Measurements from ENCODE around the gene LUC7L2. TPM values are rescaled to one million over a fixed set of nuclear protein-coding genes. Genes with fewer than 3 reads are reported as not detected.

Gene LUC7L2
- total and polyA plus RNA-seq, 2 experiments from 2014 or later, result 87.8 to 105 TPM

DNA sequence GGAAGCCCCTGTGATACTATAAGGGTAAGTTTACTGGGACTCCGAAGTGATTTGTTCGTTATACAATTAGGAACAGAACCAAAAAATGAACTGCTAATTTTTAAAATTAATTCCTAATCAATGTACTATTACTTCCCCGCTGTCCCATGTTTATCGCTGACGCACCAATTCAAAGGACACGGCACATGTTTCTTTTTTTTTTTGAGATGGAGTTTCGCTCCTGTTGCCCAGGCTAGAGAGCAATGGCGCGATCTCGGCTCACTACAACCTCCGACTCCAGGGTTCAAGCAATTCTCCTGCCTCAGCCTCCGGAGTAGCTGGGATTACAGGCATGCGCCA, 20.0 kb upstream of the LUC7L2 start:
- peak overlapping the region; percentile 99 for H3K27ac ChIP-seq
- peak overlapping the region; percentile 89 for H3K4me3 ChIP-seq
- H3K36me3 ChIP-seq, result no peaks in the 10 kb centered on the region
- no peak for DNase-seq (ENCODE audit: low read depth in 1 of 2, low spot score in 1 of 2)
- H3K27me3 ChIP-seq, result no peaks in the 10 kb centered on the region
- no peaks in the 10 kb centered on the region for H3K9me3 ChIP-seq (ENCODE audit: low read depth)
- H3K4me1 ChIP-seq (ENCODE audit: low read depth), result no peaks in the 10 kb centered on the region
- TF ChIP-seq, protein P1, sequence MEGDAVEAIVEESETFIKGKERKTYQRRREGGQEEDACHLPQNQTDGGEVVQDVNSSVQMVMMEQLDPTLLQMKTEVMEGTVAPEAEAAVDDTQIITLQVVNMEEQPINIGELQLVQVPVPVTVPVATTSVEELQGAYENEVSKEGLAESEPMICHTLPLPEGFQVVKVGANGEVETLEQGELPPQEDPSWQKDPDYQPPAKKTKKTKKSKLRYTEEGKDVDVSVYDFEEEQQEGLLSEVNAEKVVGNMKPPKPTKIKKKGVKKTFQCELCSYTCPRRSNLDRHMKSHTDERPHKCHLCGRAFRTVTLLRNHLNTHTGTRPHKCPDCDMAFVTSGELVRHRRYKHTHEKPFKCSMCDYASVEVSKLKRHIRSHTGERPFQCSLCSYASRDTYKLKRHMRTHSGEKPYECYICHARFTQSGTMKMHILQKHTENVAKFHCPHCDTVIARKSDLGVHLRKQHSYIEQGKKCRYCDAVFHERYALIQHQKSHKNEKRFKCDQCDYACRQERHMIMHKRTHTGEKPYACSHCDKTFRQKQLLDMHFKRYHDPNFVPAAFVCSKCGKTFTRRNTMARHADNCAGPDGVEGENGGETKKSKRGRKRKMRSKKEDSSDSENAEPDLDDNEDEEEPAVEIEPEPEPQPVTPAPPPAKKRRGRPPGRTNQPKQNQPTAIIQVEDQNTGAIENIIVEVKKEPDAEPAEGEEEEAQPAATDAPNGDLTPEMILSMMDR (IDR thresholded peaks at IDR 0.05; ENCODE audit: low read depth, low read length), result no peak

DNA sequence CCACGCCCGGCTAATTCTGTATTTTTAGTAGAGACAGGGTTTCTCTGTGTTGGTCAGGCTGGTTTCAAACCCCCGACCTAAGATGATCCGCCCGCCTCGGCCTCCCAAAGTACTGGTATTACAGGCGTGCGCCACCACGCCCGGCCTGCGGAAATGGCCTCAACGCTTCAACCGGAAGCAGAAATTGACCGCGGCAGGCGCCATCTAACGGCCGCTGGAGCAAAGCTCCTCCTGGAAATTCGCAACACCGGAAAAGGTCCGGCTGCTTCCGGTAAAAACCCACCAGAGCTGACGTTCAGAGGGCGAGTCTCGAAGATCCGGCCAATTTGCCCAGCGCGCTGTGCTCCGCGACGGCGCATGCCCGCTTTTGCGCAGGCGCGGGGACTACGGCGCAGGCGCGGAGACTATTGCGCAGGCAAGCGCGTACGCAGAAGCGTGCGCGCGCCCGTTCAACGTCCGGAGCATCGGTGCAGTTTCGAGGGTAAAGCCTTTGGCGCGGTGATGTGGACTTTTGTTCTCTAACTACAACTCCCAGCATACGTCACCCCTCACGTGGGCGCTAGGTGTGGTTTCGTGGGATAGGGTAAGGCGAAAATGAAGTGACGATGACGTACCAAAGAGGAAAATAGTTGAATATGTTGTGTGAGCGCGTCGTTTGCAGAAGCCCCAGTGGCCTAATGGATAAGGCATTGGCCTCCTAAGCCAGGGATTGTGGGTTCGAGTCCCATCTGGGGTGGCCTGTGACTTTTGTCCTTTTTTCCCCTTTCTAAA, 19.5 kb upstream of the LUC7L2 start:
- peaks cover under 1% of the 10 kb centered on the region for H3K36me3 ChIP-seq
- peak overlapping the region; percentile 99 for H3K27ac ChIP-seq
- no peaks in the 10 kb centered on the region for H3K9me3 ChIP-seq (ENCODE audit: low read depth)
- H3K4me1 ChIP-seq (ENCODE audit: low read depth), result no peaks in the 10 kb centered on the region
- H3K27me3 ChIP-seq, result no peaks in the 10 kb centered on the region
- peak overlapping the region; percentile 89 for H3K4me3 ChIP-seq
- TF ChIP-seq, protein P1 (IDR thresholded peaks at IDR 0.05; ENCODE audit: low read depth, low read length), result peak; percentile 84
- peak; percentile 99 to 100 for DNase-seq (ENCODE audit: low read depth in 1 of 2, low spot score in 1 of 2)

DNA sequence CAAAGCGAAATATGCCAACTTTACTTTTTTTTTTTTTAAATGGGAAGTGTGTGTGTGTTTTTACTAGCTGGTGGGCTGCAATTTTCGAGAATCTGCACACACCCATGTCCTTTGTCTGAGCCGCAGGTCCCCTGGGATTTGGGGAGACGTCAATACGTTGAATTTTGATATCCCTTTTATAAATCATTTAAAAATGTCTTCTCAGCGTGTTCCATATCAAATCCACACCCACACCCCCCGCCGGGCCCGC, 19.0 kb upstream of the LUC7L2 start:
- DNase-seq (ENCODE audit: low read depth in 1 of 2, low spot score in 1 of 2), result no peak

DNA sequence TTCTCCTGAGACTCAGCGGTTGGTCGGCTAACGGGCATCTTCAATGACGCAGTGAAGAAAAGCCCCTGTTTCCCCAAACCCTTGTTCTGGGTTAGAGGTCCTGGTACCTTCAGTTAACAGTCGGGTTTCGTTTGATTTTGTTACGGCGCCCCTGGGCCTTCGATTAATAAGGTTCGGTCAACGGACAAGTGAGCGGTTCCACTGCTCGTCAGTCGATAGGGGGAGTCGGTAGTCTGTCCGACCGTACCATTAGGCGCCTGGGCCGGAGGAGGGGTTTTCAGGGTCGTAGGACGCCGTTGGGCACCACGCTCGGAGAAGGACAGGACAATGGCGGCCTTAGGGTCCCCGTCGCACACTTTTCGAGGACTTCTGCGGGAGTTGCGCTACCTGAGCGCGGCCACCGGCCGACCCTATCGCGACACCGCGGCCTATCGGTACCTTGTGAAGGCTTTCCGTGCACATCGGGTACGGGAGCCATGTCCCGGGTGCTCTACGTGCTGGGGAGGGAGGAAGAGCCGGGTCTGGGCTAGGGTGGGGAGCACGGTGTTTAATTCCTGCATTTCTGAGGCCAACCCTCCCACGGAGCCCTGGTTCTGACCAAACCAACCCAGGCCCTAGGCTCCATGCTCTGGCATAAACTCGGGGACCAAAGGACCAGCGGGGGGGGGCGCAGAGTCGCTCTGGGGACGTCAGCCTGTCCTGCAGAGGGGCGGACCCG, 18.5 kb upstream of the LUC7L2 start, which contains the start of gene FMC1:
Gene FMC1 (plus strand): TSS at position 280 of the 718 bp plus-strand sequence. CDS start 48 bp downstream, at position 328.
- TF ChIP-seq, protein P1 (IDR thresholded peaks at IDR 0.05; ENCODE audit: low read depth, low read length), result peak; percentile 36
- H3K4me3 ChIP-seq, result peak within 1 kb of the TSS; percentile 89

More for the DNA sequence above, 19.0 kb upstream of the LUC7L2 start:
- TF ChIP-seq, protein P1 (IDR thresholded peaks at IDR 0.05; ENCODE audit: low read depth, low read length), result no peak
- H3K4me1 ChIP-seq (ENCODE audit: low read depth), result no peaks in the 10 kb centered on the region
- H3K36me3 ChIP-seq, result peaks cover 4% of the 10 kb centered on the region
- no peaks in the 10 kb centered on the region for H3K9me3 ChIP-seq (ENCODE audit: low read depth)
- no peaks in the 10 kb centered on the region for H3K27me3 ChIP-seq
- peak overlapping the region; percentile 89 for H3K4me3 ChIP-seq
- peak overlapping the region; percentile 99 for H3K27ac ChIP-seq

DNA sequence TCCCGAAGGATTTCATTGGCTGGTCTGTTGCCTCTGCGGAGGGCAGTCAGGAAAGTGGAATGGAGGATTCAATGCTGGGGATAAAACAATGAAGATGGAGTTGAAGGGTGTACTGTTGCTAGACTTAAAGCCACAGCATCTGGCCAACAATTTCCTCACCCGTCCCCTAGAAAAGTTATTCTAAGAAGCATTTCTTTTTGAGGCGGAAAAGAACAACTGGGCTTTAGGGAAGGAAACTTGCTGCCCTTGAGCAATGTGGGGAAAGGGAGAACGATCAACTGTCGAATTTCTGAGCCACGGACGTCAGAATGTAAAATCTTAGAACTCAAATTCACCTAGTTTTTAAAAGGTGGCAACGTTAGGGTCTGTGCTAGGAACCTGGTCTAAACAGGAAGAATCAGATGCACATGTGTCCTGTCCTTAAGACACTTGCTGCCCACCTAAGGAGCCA, 17.9 kb upstream of the LUC7L2 start:
- H3K4me3 ChIP-seq, result peak overlapping the region; percentile 89
- TF ChIP-seq, protein P1 (IDR thresholded peaks at IDR 0.05; ENCODE audit: low read depth, low read length), result no peak
- no peaks in the 10 kb centered on the region for H3K9me3 ChIP-seq (ENCODE audit: low read depth)
- no peaks in the 10 kb centered on the region for H3K4me1 ChIP-seq (ENCODE audit: low read depth)
- no peaks in the 10 kb centered on the region for H3K27me3 ChIP-seq
- no peak for DNase-seq (ENCODE audit: low read depth in 1 of 2, low spot score in 1 of 2)
- H3K36me3 ChIP-seq, result peaks cover 10% of the 10 kb centered on the region
- peak overlapping the region; percentile 99 for H3K27ac ChIP-seq

More for the DNA sequence above, 18.5 kb upstream of the LUC7L2 start, which contains the start of gene FMC1:
- peak; percentile 94 to 97 for DNase-seq (ENCODE audit: low read depth in 1 of 2, low spot score in 1 of 2)
- no peaks in the 10 kb centered on the region for H3K9me3 ChIP-seq (ENCODE audit: low read depth)
- H3K27me3 ChIP-seq, result no peaks in the 10 kb centered on the region
- H3K4me1 ChIP-seq (ENCODE audit: low read depth), result no peaks in the 10 kb centered on the region
- peaks cover 5% of the 10 kb centered on the region for H3K36me3 ChIP-seq
- H3K27ac ChIP-seq, result peak within 1 kb of the TSS; percentile 99

All from cardiac muscle cell (in vitro differentiated cells and primary cell).